ENCODE results near the gene PGM2L1. TPM values are rescaled to one million over a fixed set of nuclear protein-coding genes. Genes with fewer than 3 reads are reported as not detected.

The PGM2L1 gene

GRCh38 chr11:74283580-74284180, 114.6 kb downstream of the PGM2L1 start:
- H3K4me2 ChIP-seq (ENCODE audit: low read length): no peak overlapping the region
- no peaks in the 10 kb centered on the region for H3K9me3 ChIP-seq (replicated peaks; ENCODE audit: low read length)
- no peak overlapping the region for H3K4me3 ChIP-seq (ENCODE audit: low read length)
- H3K36me3 ChIP-seq (ENCODE audit: insufficient read depth, low read length): peaks cover 14% of the 10 kb centered on the region
- H3K27me3 ChIP-seq (ENCODE audit: control insufficient read depth, insufficient read depth, low read length): no peaks in the 10 kb centered on the region
- peaks cover 35% of the 10 kb centered on the region for H3K4me1 ChIP-seq (ENCODE audit: control insufficient read depth, insufficient read depth, low read length)
- no peak overlapping the region for H3K9ac ChIP-seq (ENCODE audit: low read depth, low read length)

- Histone ChIP-seq H3K4me3 (ENCODE audit: low read length) (no peak overlapping the region), H3K27me3 (ENCODE audit: control insufficient read depth, insufficient read depth, low read length) (no peaks in the 10 kb centered on the region), H3K4me2 (ENCODE audit: low read length) (no peak overlapping the region), H3K9me3 (replicated peaks; ENCODE audit: low read length) (no peaks in the 10 kb centered on the region), H3K4me1 (ENCODE audit: control insufficient read depth, insufficient read depth, low read length) (peaks cover 37% of the 10 kb centered on the region), H3K36me3 (ENCODE audit: insufficient read depth, low read length) (peaks cover 14% of the 10 kb centered on the region), H3K9ac (ENCODE audit: low read depth, low read length) (no peak overlapping the region)
Observed at GRCh38 chr11:74282914-74283371, 115.3 kb downstream of the PGM2L1 start.

- Histone ChIP-seq H3K4me3 (ENCODE audit: low read length) (no peak overlapping the region), H3K36me3 (ENCODE audit: insufficient read depth, low read length) (peaks cover 14% of the 10 kb centered on the region), H3K9ac (ENCODE audit: low read depth, low read length) (no peak overlapping the region), H3K4me1 (ENCODE audit: control insufficient read depth, insufficient read depth, low read length) (peaks cover 37% of the 10 kb centered on the region), H3K27me3 (ENCODE audit: control insufficient read depth, insufficient read depth, low read length) (no peaks in the 10 kb centered on the region), H3K4me2 (ENCODE audit: low read length) (no peak overlapping the region), H3K9me3 (replicated peaks; ENCODE audit: low read length) (no peaks in the 10 kb centered on the region)
Observed at GRCh38 chr11:74282421-74282820, 115.8 kb downstream of the PGM2L1 start.

- Histone ChIP-seq H3K27me3 (ENCODE audit: control insufficient read depth, insufficient read depth, low read length) (no peaks in the 10 kb centered on the region), H3K4me3 (ENCODE audit: low read length) (no peak overlapping the region), H3K36me3 (ENCODE audit: insufficient read depth, low read length) (peaks cover 9% of the 10 kb centered on the region), H3K4me2 (ENCODE audit: low read length) (no peak overlapping the region), H3K9ac (ENCODE audit: low read depth, low read length) (no peak overlapping the region), H3K9me3 (replicated peaks; ENCODE audit: low read length) (no peaks in the 10 kb centered on the region), H3K4me1 (ENCODE audit: control insufficient read depth, insufficient read depth, low read length) (peaks cover 50% of the 10 kb centered on the region)
Observed at GRCh38 chr11:74280494-74280893, 117.7 kb downstream of the PGM2L1 start.

Small RNA genes within 50 kb of the gene (small RNA-seq; reads per million reads assigned to genes)
- not detected for gene MIR548AL

All from skeletal muscle satellite cell (primary cell).